AG04449 (cell line): ENCODE data around the gene TCF20.

ENCODE experiments used
- CTCF ChIA-PET: fragments of 350-600 bp; formaldehyde crosslinking; extraction: SDS; loops from one replicate; lab custom pipeline; 2021; ENCODE audit warnings: antibody characterized with exemption; lab: Yijun Ruan, JAX
- POLR2A ChIA-PET: fragments of 400-600, 350-600 bp; formaldehyde crosslinking; extraction: SDS; loops from one replicate; lab custom pipeline; 2020; ENCODE audit warnings: antibody characterized with exemption, inconsistent platforms; lab: Yijun Ruan, JAX
- DNase-seq: peaks from one replicate; pipeline ENCODE4 v3.0.0-alpha.2; 2010; ENCODE audit warnings: low read depth, low spot score
- H3K4me3 ChIP-seq: 2 replicates; pipeline ENCODE4 v1.5.1; 2011; ENCODE audit warnings: low read depth, mild to moderate bottlenecking, control low read depth, low read length
- CTCF ChIP-seq: IDR thresholded peaks from one replicate; pipeline ENCODE4 v1.5.1; 2011; ENCODE audit warnings: mild to moderate bottlenecking, moderate library complexity, low read length, control low read depth, inconsistent platforms; ENCODE audit not compliant: insufficient read depth; ENCODE audit errors: missing control alignments

Gene TCF20

GRCh38 chr22:42229455-42230149, 40.9 kb downstream of the TCF20 start:
- POLR2A ChIA-PET, result no interaction called here
- CTCF ChIA-PET, result no interaction called here
- TF ChIP-seq CTCF, result no peak
- no peak overlapping the region for H3K4me3 ChIP-seq
- no peak for DNase-seq

GRCh38 chr22:42228483-42228882, 42.0 kb downstream of the TCF20 start:
- CTCF ChIA-PET, result no interaction called here
- no peak overlapping the region for H3K4me3 ChIP-seq
- DNase-seq, result no peak
- POLR2A ChIA-PET, result no interaction called here
- no peak for TF ChIP-seq CTCF

GRCh38 chr22:42227435-42227834, 43.0 kb downstream of the TCF20 start:
- H3K4me3 ChIP-seq, result no peak overlapping the region
- ChIA-PET POLR2A (no interaction called here), CTCF (interaction anchor here (0.8 kb wide), 1 partner anchor 137 kb away, joined by 3 read pairs; the partner anchor contains the start of gene NDUFA6)
- DNase-seq, result no peak
- TF ChIP-seq CTCF, result no peak

GRCh38 chr22:42225841-42226240, 44.6 kb downstream of the TCF20 start:
- no peak for TF ChIP-seq CTCF
- H3K4me3 ChIP-seq, result no peak overlapping the region
- POLR2A ChIA-PET, result no interaction called here
- DNase-seq, result no peak
- CTCF ChIA-PET, result no interaction called here

- no peak for DNase-seq
- ChIA-PET POLR2A (no interaction called here), CTCF (no interaction called here)
- no peak for TF ChIP-seq CTCF
- H3K4me3 ChIP-seq, result no peak overlapping the region
Observed at GRCh38 chr22:42222140-42222539, 48.3 kb downstream of the TCF20 start.
